Liver (tissue), 9 donors: ENCODE data around the gene C1orf210. TPM values are rescaled to one million over a fixed set of nuclear protein-coding genes. Genes with fewer than 3 reads are reported as not detected.

Experiments used
- DNase-seq: peaks from one replicate; pipeline ENCODE4 v3.0.0-alpha.2; 2017; ENCODE audit warnings: low spot score
- H3K27ac ChIP-seq, 2 donors: one replicate each; pipeline ENCODE4 v1.7.0; 2013; ENCODE audit warnings: inconsistent platforms in 2 of 2, low read length in 2 of 2, control low read depth in 1 of 2, low read depth in 1 of 2, mild to moderate bottlenecking in 1 of 2
- H3K27me3 ChIP-seq, 4 donors: one replicate each; pipeline versions ENCODE4 v1.6.1 to v1.7.0; 2013; ENCODE audit warnings: low read length in 3 of 4, inconsistent platforms in 1 of 4, mild to moderate bottlenecking in 1 of 4, moderate library complexity in 1 of 4; ENCODE audit not compliant: control insufficient read depth in 4 of 4, insufficient read depth in 4 of 4
- H3K36me3 ChIP-seq, 4 donors: one replicate each; pipeline versions ENCODE4 v1.6.1 to v1.7.0; 2013; ENCODE audit warnings: low read length in 3 of 4, mild to moderate bottlenecking in 3 of 4, low read depth in 1 of 4, moderate library complexity in 1 of 4; ENCODE audit not compliant: control insufficient read depth in 4 of 4, insufficient read depth in 3 of 4
- H3K4me1 ChIP-seq, 4 donors: one replicate each; pipeline versions ENCODE4 v1.6.1 to v1.7.0; 2013; ENCODE audit warnings: low read length in 3 of 4, mild to moderate bottlenecking in 3 of 4, moderate library complexity in 1 of 4; ENCODE audit not compliant: control insufficient read depth in 4 of 4, insufficient read depth in 4 of 4
- H3K4me3 ChIP-seq, 3 donors: one replicate each; pipeline versions ENCODE4 v1.6.1 to v1.7.0; 2013; ENCODE audit warnings: low read length in 3 of 3, control low read depth in 1 of 3, low read depth in 1 of 3, mild to moderate bottlenecking in 1 of 3
- H3K9ac ChIP-seq, 2 donors: one replicate each; pipeline ENCODE4 v1.7.0; 2013; ENCODE audit warnings: low read length in 2 of 2, mild to moderate bottlenecking in 2 of 2, moderate library complexity in 2 of 2, control low read depth in 1 of 2, low read depth in 1 of 2
- H3K9me3 ChIP-seq, 4 donors: one replicate each; pipeline versions ENCODE4 v1.6.1 to v1.7.0; 2013; ENCODE audit warnings: low read length in 3 of 4; ENCODE audit not compliant: control insufficient read depth in 4 of 4
- ATF3 ChIP-seq: IDR thresholded peaks from 2 replicates; pipeline ENCODE4 v1.6.1; 2016; ENCODE audit warnings: antibody characterized with exemption
- CTCF ChIP-seq: fragments of 150-350 bp; IDR thresholded peaks from 2 replicates; pipeline ENCODE4 v1.5.1; 2017; ENCODE audit warnings: improper control_type of control experiment, low read depth, low read length; ENCODE audit not compliant: missing input control
- FOXA1 ChIP-seq: IDR thresholded peaks from 2 replicates; pipeline ENCODE4 v1.6.1; 2016; ENCODE audit warnings: antibody characterized with exemption
- FOXA2 ChIP-seq: IDR thresholded peaks from 2 replicates; pipeline ENCODE4 v1.6.1; 2016; ENCODE audit warnings: antibody characterized with exemption
- GABPA ChIP-seq, 2 donors: IDR thresholded peaks in 1 of 2; conservative IDR thresholded peaks in 1 of 2; 2 replicates each; pipeline ENCODE4 v1.6.1; 2016; ENCODE audit warnings: antibody characterized with exemption in 2 of 2, mild to moderate bottlenecking in 1 of 2, moderate library complexity in 1 of 2
- HNF4A ChIP-seq, 2 donors: conservative IDR thresholded peaks; 2 replicates each; pipeline ENCODE4 v1.6.1; 2016; ENCODE audit warnings: antibody characterized with exemption in 2 of 2, mild to moderate bottlenecking in 2 of 2
- JUND ChIP-seq, 2 donors: IDR thresholded peaks; 2 replicates each; pipeline ENCODE4 v1.6.1; 2016; ENCODE audit warnings: antibody characterized with exemption in 2 of 2
- NR2F2 ChIP-seq: IDR thresholded peaks from 2 replicates; pipeline ENCODE4 v1.6.1; 2016; ENCODE audit warnings: antibody characterized with exemption
- RAD21 ChIP-seq, 2 donors: IDR thresholded peaks; 2 replicates each; pipeline ENCODE4 v1.6.1; 2016; ENCODE audit warnings: antibody characterized with exemption in 2 of 2, mild to moderate bottlenecking in 2 of 2
- RXRA ChIP-seq, 2 donors: IDR thresholded peaks; 2 replicates each; pipeline ENCODE4 v1.6.1; 2017 to 2018; ENCODE audit warnings: antibody characterized with exemption in 2 of 2, mild to moderate bottlenecking in 1 of 2
- SP1 ChIP-seq: IDR thresholded peaks from 2 replicates; pipeline ENCODE4 v1.6.1; 2018; ENCODE audit warnings: antibody characterized with exemption, mild to moderate bottlenecking
- TAF1 ChIP-seq: conservative IDR thresholded peaks from 2 replicates; pipeline ENCODE4 v1.6.1; 2016; ENCODE audit warnings: antibody characterized with exemption, mild to moderate bottlenecking
- YY1 ChIP-seq: IDR thresholded peaks from 2 replicates; pipeline ENCODE4 v1.6.1; 2016; ENCODE audit warnings: antibody characterized with exemption, mild to moderate bottlenecking
- WGBS: extraction: QIAGEN DNeasy Blood & Tissue Kit; methylation state at CpG from one replicate; pipeline ENCODE4 v1.1.7; 2013; 5-methylcytosine and 5-hydroxymethylcytosine counted together
- polyA plus RNA-seq, 2 donors: library from polyadenylated mRNA; stranded (reverse) in 1 of 2; unstranded in 1 of 2; fragments of 200-250 nt in 1 of 2; fragments of >200 nt in 1 of 2; fragmentation: Nextera tagmentation in 1 of 2; extraction: Ambion mirVana in 1 of 2; gene quantifications; one replicate each; pipeline versions ENCODE4 v1.2.1 to v1.2.3, GENCODE V29; 2013 to 2015
- total RNA-seq, 2 donors: library from RNA; depleted of rRNA; stranded (reverse); fragments of >200 nt; gene quantifications; one replicate each; pipeline ENCODE4 v1.2.3, GENCODE V29; 2014
- TF ChIP-seq, protein P1 (sequence below): IDR thresholded peaks from 2 replicates; pipeline ENCODE4 v1.6.1; 2016; ENCODE audit warnings: antibody characterized with exemption, mild to moderate bottlenecking
- TF ChIP-seq, protein P2 (sequence below): IDR thresholded peaks from 2 replicates; pipeline ENCODE4 v1.6.1; 2016; ENCODE audit warnings: antibody characterized with exemption
- TF ChIP-seq, protein P3 (sequence below): IDR thresholded peaks from 2 replicates; pipeline ENCODE4 v1.6.1; 2016; ENCODE audit warnings: antibody characterized with exemption
- donor health status: healthy.
- donor health status: healthy.
- donor health status: healthy.
- donor health status: healthy.
- donor health status: healthy.

Gene C1orf210
- total and polyA plus RNA-seq, 4 donors, result 0.75 to 5.0 (median 1.2) TPM

- no peaks in the 10 kb centered on the region for H3K9me3 ChIP-seq
- no peak for DNase-seq
- TF ChIP-seq, protein P1, sequence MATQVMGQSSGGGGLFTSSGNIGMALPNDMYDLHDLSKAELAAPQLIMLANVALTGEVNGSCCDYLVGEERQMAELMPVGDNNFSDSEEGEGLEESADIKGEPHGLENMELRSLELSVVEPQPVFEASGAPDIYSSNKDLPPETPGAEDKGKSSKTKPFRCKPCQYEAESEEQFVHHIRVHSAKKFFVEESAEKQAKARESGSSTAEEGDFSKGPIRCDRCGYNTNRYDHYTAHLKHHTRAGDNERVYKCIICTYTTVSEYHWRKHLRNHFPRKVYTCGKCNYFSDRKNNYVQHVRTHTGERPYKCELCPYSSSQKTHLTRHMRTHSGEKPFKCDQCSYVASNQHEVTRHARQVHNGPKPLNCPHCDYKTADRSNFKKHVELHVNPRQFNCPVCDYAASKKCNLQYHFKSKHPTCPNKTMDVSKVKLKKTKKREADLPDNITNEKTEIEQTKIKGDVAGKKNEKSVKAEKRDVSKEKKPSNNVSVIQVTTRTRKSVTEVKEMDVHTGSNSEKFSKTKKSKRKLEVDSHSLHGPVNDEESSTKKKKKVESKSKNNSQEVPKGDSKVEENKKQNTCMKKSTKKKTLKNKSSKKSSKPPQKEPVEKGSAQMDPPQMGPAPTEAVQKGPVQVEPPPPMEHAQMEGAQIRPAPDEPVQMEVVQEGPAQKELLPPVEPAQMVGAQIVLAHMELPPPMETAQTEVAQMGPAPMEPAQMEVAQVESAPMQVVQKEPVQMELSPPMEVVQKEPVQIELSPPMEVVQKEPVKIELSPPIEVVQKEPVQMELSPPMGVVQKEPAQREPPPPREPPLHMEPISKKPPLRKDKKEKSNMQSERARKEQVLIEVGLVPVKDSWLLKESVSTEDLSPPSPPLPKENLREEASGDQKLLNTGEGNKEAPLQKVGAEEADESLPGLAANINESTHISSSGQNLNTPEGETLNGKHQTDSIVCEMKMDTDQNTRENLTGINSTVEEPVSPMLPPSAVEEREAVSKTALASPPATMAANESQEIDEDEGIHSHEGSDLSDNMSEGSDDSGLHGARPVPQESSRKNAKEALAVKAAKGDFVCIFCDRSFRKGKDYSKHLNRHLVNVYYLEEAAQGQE, result no peak
- TF ChIP-seq YY1 (no peak), ATF3 (no peak), SP1 (no peak), TAF1 (no peak), FOXA1 (no peak), NR2F2 (no peak)
- no peaks in the 10 kb centered on the region for H3K27me3 ChIP-seq
- no peak overlapping the region for H3K9ac ChIP-seq
- peaks cover 13 to 30% (median 23%) of the 10 kb centered on the region in 4 donors for H3K4me1 ChIP-seq
- 91% methylated on average over 16 of the region's 16 CpGs for WGBS
- no peak overlapping the region for H3K4me3 ChIP-seq
- no peak overlapping the region for H3K27ac ChIP-seq
- H3K36me3 ChIP-seq, result peaks cover 0 to 4% (median 0%) of the 10 kb centered on the region in 4 donors
Measured at GRCh38 chr1:43316738-43317520, 31.5 kb upstream of the C1orf210 start.

DNA sequence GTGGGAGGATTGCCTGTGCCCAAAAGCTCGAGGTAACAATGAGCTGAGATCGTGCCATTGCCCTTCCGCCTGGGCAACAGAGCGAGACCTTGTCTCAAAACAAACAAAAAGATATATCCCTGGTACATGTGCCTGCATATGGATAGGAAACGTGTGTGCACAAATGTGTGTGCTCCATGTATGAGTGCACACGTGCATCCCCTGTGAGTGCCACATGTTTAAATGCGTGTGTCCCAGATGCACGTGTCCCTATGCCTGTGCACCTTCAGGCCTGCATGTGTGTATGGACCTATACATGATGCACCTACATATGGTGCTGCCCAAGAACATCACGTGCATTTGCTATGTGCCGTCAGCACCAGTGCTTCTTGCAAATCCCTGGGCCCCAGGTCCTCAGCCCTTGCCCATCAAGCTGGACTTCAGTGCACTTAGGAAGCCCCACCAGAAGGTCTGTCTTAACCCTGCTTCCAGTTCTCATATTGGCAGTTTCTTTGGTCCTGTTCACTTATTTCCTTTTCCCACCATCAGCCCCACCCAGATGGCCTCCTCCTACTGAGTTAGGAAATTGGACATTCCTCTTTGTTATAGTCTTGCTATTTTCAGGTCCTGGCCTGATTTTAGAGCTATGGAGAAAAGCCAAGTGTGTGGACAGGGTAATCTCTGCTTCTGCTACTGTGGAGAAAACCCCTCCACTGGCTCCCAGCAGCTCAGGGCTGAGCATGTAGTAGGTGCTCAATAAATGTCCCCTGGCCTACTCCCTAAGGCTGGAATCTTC, 30.8 kb upstream of the C1orf210 start:
- Histone ChIP-seq H3K36me3 (peaks cover 0 to 4% (median 0%) of the 10 kb centered on the region in 4 donors), H3K4me1 (peaks cover 13 to 37% (median 26%) of the 10 kb centered on the region in 4 donors), H3K27ac (no peak overlapping the region), H3K27me3 (no peaks in the 10 kb centered on the region), H3K9ac (no peak overlapping the region), H3K4me3 (no peak overlapping the region), H3K9me3 (no peaks in the 10 kb centered on the region)
- 93% methylated on average over 10 of the region's 10 CpGs for WGBS
- TF ChIP-seq, protein P2, sequence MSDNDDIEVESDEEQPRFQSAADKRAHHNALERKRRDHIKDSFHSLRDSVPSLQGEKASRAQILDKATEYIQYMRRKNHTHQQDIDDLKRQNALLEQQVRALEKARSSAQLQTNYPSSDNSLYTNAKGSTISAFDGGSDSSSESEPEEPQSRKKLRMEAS, result no peak
- no peak for DNase-seq

DNA sequence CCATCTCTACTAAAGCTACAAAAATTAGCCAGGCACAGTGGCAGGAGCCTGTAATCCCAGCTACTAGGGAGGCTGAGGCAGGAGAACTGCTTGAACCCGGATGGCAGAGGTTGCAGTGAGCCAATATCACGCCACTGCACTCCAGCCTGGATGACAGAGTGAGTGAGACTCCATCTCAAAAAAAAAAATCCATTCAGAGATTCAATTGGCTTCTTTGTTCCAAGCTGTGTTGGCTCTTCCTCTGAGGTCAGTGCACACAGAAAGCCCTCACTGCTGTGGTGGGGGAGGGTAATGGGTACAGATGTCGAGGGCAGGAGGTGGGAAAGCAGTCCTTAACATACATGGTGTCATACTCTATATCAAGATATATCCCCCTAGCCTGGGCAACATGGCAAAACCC, 30.1 kb upstream of the C1orf210 start:
- 72% methylated on average over 3 of the region's 3 CpGs for WGBS
- DNase-seq, result no peak
- Histone ChIP-seq H3K27ac (no peak overlapping the region), H3K4me1 (peaks cover 13 to 37% (median 26%) of the 10 kb centered on the region in 4 donors), H3K9me3 (no peaks in the 10 kb centered on the region), H3K27me3 (no peaks in the 10 kb centered on the region), H3K36me3 (peaks cover 0 to 4% (median 0%) of the 10 kb centered on the region in 4 donors), H3K4me3 (no peak overlapping the region), H3K9ac (no peak overlapping the region)
- TF ChIP-seq CTCF (no peak), JUND (IDR thresholded peaks at IDR 0.05) (no peak), GABPA (IDR thresholded peaks at IDR 0.05 in 1 of 2, conservative IDR thresholded peaks at IDR 0.05 in 1 of 2) (no peak), HNF4A (conservative IDR thresholded peaks at IDR 0.05) (no peak), RXRA (IDR thresholded peaks at IDR 0.05) (no peak), FOXA1 (no peak), YY1 (no peak), RAD21 (IDR thresholded peaks at IDR 0.05) (no peak), ATF3 (no peak), SP1 (no peak), FOXA2 (no peak)
- TF ChIP-seq, protein P2, result no peak
- TF ChIP-seq, protein P3, sequence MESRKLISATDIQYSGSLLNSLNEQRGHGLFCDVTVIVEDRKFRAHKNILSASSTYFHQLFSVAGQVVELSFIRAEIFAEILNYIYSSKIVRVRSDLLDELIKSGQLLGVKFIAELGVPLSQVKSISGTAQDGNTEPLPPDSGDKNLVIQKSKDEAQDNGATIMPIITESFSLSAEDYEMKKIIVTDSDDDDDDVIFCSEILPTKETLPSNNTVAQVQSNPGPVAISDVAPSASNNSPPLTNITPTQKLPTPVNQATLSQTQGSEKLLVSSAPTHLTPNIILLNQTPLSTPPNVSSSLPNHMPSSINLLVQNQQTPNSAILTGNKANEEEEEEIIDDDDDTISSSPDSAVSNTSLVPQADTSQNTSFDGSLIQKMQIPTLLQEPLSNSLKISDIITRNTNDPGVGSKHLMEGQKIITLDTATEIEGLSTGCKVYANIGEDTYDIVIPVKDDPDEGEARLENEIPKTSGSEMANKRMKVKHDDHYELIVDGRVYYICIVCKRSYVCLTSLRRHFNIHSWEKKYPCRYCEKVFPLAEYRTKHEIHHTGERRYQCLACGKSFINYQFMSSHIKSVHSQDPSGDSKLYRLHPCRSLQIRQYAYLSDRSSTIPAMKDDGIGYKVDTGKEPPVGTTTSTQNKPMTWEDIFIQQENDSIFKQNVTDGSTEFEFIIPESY, result no peak
